Ammon's horn (tissue), 1 donor: ENCODE results near the gene SMAD3.

Experiments used
- DNase-seq: peaks from one replicate; pipeline ENCODE4 v3.0.0-alpha.2; 2016; ENCODE audit warnings: low spot score

Gene SMAD3

DNA sequence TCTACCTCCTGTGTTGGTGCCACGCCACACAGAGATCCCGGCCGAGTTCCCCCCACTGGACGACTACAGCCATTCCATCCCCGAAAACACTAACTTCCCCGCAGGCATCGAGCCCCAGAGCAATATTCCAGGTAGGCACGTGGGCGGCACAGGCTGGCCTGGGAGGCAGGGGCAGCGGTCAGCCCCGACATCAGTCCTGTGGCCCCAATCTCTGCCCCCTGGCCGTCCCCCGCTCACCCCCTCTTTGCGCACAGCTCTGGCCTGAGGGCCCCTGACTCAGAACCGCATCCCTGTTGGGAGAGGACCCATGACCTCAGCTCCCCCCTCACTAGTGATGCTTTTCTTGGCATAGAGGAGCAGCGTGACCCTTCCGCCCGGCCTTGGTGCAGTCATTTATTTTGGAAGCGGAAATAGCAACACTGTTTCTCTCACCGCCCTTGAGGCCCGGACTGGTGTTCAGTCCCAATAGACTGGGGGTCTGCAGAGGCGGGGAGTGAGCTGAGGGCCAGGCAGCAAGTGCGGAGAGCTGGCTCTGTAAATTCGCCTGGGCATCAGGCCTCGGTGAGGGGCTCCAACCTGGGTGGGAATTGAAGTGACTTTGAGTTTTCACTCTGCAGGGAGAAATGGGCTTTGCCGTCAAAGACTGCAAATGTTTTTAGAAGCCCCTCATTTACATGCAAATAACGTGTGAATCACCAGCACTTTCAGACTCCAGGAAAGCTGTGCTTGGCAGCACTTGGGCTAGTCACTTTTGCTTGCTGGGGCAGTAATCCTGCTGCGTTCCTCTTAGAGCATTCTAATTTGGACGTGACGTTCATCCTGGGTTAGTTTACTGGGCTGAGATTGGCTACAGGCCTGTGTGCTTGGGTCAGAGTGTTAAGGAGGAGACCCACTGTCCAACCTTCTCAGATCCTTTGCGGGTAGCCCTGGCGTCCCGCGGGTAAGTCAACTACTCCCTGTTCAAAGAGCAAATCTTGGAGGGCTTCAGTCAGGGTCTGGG is 100.2 kb downstream of the SMAD3 start:
- DNase-seq = peak; percentile 48

DNA sequence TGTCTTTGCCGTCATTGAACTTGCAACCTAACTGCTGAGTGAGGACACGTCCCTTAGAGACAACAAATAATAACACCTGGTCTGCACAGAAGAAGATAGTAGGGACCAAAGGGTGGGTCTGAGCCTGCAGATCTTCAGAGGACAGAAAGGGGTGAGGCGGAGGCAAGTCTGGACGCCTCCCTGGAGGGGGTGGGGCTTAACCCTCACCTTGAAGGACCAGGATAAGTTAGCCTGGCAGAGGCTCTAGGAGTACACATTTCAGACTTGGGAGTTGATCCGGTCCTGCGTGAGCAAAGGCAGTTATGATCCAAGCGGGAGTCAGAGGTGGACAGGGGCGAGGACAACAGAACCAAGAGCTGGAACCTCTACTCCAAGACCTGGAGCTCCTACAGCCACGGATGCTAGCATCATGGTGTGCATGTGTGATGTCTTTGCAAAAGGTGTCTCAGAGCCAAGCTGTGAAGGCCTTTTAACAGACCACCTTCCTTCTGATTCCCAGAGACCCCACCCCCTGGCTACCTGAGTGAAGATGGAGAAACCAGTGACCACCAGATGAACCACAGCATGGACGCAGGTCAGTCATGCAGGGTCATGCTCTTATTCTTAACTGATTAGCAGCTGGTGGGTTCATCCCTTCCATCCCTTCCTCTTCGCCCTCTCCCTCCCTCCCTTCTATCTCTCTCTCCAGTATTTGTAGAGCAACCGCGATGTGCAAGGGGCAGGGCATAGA is 101.0 kb downstream of the SMAD3 start:
- DNase-seq = no peak

- no peak for DNase-seq
Measured at GRCh38 chr15:67167091-67167490, 101.7 kb downstream of the SMAD3 start.

DNA sequence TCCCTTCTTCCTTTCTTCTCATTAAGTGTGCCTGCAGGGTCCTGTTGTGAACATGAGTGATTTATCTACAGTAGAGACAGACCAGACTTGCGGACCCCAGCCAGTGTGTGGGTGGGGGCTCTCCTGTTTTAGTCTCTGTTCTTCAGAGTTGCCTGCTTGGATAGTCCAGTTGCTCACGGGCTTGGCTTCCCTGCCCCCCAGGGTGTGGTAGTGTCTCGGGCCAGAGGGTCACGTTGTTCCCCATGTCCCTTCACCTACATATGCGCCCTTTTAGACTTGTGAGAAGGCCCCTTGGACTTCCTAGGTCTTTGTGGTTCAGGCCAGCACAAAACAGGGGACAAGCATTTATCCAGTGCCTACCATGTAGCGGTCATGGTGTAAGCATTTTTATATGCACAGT is 103.3 kb downstream of the SMAD3 start:
- no peak for DNase-seq

GRCh38 chr15:67170143-67170925 is 104.9 kb downstream of the SMAD3 start:
- DNase-seq = no peak

DNA sequence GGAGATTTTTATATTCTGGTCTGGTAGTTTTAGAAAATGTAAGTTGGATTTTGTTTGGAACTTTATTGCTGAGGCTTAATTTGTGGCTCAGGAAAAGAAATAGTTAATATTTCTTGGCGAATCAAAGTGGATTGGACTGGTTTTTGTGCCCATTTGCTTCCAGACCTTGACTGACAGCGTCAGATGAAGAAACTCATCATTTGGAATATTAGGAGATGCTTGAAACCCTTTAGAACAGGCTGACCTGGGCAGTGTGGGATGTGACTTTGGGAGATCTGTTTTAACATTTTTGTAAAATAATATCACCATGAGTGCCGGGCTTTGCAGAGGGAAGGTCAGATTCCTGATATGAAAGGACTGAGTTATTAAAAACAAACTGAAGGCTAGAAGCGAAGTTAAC is 106.1 kb downstream of the SMAD3 start:
- no peak for DNase-seq

DNA sequence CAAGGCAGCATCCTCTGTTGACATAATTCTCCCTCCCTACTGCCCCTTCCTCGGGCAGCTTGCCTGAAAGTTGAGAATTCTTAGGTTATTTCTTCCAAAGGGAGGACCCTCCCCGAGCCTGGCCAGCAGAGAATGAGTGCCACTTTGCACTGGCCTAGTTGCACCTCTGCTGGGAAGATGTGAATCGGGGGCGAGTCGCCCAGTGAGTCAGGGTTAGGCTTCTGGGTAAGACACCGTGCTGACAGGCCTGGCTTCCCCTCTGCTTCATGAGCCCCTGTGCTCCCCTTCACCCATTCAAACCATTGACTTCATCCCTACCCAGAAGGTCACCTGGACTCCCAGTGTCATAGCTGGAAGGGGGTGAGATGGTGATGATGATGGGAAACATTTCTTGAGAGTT is 106.8 kb downstream of the SMAD3 start:
- no peak for DNase-seq

GRCh38 chr15:67173005-67173404 is 107.6 kb downstream of the SMAD3 start:
- no peak for DNase-seq

- DNase-seq = no peak
Measured at GRCh38 chr15:67173786-67174185, 108.4 kb downstream of the SMAD3 start.

DNA sequence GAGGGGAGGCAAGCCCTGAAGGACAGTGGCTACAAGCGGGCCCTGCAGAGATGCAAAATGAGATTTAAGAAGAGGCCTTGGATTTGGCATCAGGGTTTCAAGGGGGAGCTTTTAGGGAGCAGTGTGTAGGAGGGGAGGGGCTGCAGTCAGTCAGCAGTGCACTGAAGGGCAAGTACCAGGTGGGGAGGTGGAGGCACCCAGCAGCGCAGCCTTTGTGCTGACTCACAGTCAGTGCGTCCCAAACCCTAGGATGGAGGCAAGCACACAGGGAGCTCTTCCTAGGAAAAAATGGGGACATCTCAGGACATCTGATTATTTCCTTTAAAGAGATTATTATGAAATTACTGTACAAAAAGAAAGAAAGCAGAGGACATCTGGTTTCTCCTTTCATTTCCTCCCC is 109.0 kb downstream of the SMAD3 start:
- no peak for DNase-seq

DNA sequence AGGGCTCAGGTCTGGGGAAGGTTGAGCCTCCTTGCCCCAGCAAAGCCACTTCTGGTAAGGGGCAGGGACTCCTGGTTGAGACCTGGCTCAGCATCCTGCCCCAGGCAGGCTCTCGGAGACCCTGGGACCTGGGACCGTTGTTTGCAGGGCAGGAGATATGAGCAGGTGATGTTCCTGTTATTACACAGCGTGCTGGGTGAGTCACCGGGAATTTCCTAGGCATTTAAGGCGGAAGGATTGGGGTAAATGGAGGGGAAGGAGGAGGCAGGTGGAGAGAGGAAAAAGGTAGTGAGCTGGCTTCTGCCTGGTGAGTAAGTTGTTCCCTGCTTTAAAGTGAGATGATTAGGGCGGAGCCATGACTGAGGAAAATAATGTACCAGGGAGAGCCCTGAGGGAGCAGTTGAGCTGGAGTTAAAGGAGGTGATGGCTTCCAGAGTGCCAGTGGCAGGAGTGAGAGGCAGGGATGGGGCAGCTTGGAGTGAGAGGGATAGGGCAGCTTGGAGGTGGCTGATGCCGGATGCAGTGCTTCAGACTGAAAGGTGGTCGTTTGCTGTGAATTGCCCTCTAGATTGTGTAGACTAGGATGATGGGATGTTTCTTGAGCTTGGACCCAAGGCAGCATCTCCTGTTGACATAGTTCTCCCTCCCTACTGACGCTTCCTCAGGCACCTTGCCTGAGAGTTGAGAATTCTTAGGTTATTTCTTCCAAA is 109.6 kb downstream of the SMAD3 start:
- DNase-seq = no peak

DNA sequence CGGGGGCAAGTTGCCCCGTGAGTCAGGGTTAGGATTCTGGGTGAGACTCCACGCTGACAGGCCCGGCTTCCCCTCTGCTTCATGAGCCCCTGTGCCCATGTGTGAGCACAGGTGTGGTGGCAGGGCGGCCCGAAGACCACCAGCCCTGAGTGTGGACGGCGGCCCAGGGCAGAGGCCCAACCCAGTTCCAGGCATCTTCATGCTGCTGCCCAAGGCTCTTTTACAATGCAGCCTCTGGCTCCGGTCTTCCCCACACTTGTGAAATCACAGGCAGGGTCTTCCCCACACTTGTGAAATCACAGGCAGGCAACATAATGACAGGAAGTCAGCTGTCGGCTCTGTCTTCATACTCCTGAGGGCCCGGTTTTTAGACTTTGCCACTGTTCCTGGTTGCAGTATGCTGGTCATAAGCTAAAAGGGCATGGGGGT is 110.3 kb downstream of the SMAD3 start:
- peak; percentile 34 for DNase-seq

GRCh38 chr15:67176195-67176971 is 111.0 kb downstream of the SMAD3 start:
- DNase-seq = peak; percentile 23

DNA sequence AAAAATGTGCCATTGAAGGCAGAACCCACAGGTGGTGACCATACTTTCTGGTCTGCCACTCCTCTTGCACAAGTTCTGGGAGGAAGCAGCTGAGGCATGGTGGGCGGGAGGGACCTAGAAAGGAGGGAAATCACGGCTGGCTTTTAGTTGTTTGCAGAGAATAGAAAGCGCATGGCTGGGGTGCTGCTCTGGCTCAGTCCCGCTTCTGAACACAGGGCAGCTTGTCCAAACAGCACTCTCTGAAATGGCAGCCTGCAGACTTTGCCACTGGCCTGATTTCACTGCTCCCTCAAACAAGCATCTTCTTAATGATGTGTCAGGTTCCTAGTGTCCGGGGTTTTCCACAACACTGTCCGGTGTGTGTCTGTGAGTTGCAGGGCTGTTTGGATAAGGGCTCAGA is 112.3 kb downstream of the SMAD3 start:
- peak; percentile 32 for DNase-seq

DNA sequence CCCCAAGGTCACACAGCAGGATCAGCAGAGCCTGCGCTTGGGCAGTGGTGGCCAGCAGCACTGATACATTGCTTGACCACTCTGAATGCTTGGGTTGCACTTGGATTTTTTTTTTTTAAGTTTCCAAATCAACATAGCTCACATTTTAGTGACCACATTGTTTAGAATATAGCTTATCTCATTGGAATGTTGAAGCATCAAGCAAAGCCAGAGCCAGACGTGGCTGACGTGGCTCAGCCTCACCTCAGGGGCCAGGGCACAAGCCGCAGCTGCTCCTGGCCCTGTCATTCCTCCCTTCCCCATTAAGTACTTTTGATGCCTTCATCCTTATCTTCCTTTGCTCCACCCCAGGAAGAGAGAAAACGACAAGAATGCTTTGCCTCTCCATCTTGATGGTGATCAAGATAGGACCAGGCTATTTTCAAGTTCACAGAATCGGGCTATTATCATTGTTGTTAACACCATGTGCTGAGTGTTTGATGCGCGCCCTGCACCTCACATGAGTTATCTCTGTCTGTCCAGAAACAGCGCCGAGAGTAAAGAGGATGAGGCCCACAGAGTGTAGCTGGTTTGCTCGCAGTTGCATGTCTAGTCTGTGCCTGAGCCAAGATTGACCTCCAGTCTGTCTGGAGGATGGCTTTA is 113.3 kb downstream of the SMAD3 start:
- DNase-seq = no peak

- DNase-seq = no peak
Measured at GRCh38 chr15:67179411-67179995, 114.1 kb downstream of the SMAD3 start.

- no peak for DNase-seq
Measured at GRCh38 chr15:67180035-67180434, 114.6 kb downstream of the SMAD3 start.

GRCh38 chr15:67180514-67181191 is 115.3 kb downstream of the SMAD3 start:
- DNase-seq = no peak

GRCh38 chr15:67181221-67181639 is 115.8 kb downstream of the SMAD3 start:
- DNase-seq = no peak
